HEK293 (cell line): ENCODE results near the gene TEDC2.

ENCODE experiments used
- CTCF ChIA-PET: fragments of 350-600 bp; formaldehyde crosslinking; extraction: SDS; loops from one replicate; lab custom pipeline; 2021; ENCODE audit warnings: antibody characterized with exemption; lab: Yijun Ruan, JAX
- POLR2A ChIA-PET: fragments of 300-600 bp; formaldehyde crosslinking; extraction: SDS; loops from one replicate; lab custom pipeline; 2020; ENCODE audit warnings: antibody characterized with exemption, inconsistent platforms; lab: Yijun Ruan, JAX
- H3K27ac ChIP-seq: fragments of 200-500 bp; sonication (Bioruptor generic); 2 replicates; pipeline ENCODE4 v1.5.1; 2014; ENCODE audit warnings: low read depth, low read length, control low read depth, inconsistent platforms; ENCODE audit errors: extremely low read depth
- H3K36me3 ChIP-seq, 2 experiments: fragments of 200-500 bp in 1 of 2; sonication (Bioruptor generic) in 1 of 2; 1 replicate in 1 of 2; 2 replicates in 1 of 2; pipeline ENCODE4 v1.5.1; 2014 to 2017; ENCODE audit warnings: inconsistent platforms in 2 of 2, low read length in 2 of 2; ENCODE audit not compliant: control insufficient read depth in 2 of 2, insufficient read depth in 1 of 2
- H3K4me1 ChIP-seq: fragments of 200-500 bp; sonication (Bioruptor generic); 2 replicates; pipeline ENCODE4 v1.5.1; 2014; ENCODE audit warnings: mild to moderate bottlenecking, low read length, inconsistent platforms; ENCODE audit not compliant: control insufficient read depth, insufficient read depth
- H3K4me3 ChIP-seq: 2 replicates; pipeline ENCODE4 v1.5.1; 2011; ENCODE audit warnings: low read depth, mild to moderate bottlenecking, control low read depth, low read length, moderate library complexity
- H3K9me3 ChIP-seq: fragments of 200-500 bp; sonication (Bioruptor generic); 2 replicates; pipeline ENCODE4 v1.5.1; 2014; ENCODE audit warnings: low read depth, low read length, inconsistent platforms; ENCODE audit not compliant: control insufficient read depth, insufficient read depth
- EGR2 ChIP-seq: fragments of 450-650 bp; formaldehyde crosslinking; IDR thresholded peaks from 2 replicates; pipeline ENCODE4 v1.5.1; 2016; ENCODE audit warnings: low read depth, missing biosample characterization, missing genetic modification characterization
- ELK4 ChIP-seq: IDR thresholded peaks from 2 replicates; pipeline ENCODE4 v1.6.1; 2011; ENCODE audit warnings: mild to moderate bottlenecking, low read depth, low read length, borderline replicate concordance
- GLIS2 ChIP-seq: fragments of 450-650 bp; formaldehyde crosslinking; IDR thresholded peaks from 2 replicates; pipeline ENCODE4 v1.5.1; 2016; ENCODE audit warnings: missing biosample characterization, missing genetic modification characterization
- HIC1 ChIP-seq: fragments of 450-650 bp; formaldehyde crosslinking; IDR thresholded peaks from 2 replicates; pipeline ENCODE4 v1.5.1; 2016; ENCODE audit warnings: missing biosample characterization, missing genetic modification characterization
- HOXD13 ChIP-seq: sonication (generic); formaldehyde crosslinking; IDR thresholded peaks from 2 replicates; pipeline ENCODE4 v1.8.0; 2022; ENCODE audit warnings: missing genetic modification reagents, borderline replicate concordance
- IKZF3 ChIP-seq: fragments of 450-650 bp; IDR thresholded peaks from 2 replicates; pipeline ENCODE4 v1.5.0; 2018; ENCODE audit warnings: missing biosample characterization, mild to moderate bottlenecking, missing genetic modification characterization, moderate library complexity
- INSM2 ChIP-seq: fragments of 450-650 bp; formaldehyde crosslinking; IDR thresholded peaks from 2 replicates; pipeline ENCODE4 v1.5.1; 2016; ENCODE audit warnings: missing biosample characterization, missing genetic modification characterization
- KLF1 ChIP-seq: fragments of 450-650 bp; formaldehyde crosslinking; IDR thresholded peaks from 2 replicates; pipeline ENCODE4 v1.5.1; 2016; ENCODE audit warnings: missing biosample characterization, missing genetic modification characterization
- KLF16 ChIP-seq: fragments of 450-650 bp; formaldehyde crosslinking; IDR thresholded peaks from 2 replicates; pipeline ENCODE4 v1.5.1; 2017; ENCODE audit warnings: missing biosample characterization, missing genetic modification characterization
- KLF9 ChIP-seq: fragments of 450-650 bp; formaldehyde crosslinking; IDR thresholded peaks from 2 replicates; pipeline ENCODE4 v1.5.1; 2016; ENCODE audit warnings: missing biosample characterization, missing genetic modification characterization, low read depth
- OVOL3 ChIP-seq: fragments of 450-650 bp; formaldehyde crosslinking; IDR thresholded peaks from 2 replicates; pipeline ENCODE4 v1.5.1; 2016; ENCODE audit warnings: missing biosample characterization, missing genetic modification characterization
- PRDM2 ChIP-seq: fragments of 450-650 bp; formaldehyde crosslinking; IDR thresholded peaks from 2 replicates; pipeline ENCODE4 v1.5.1; 2016; ENCODE audit warnings: missing biosample characterization, missing genetic modification characterization, borderline replicate concordance
- YY2 ChIP-seq: fragments of 450-650 bp; formaldehyde crosslinking; IDR thresholded peaks from 2 replicates; pipeline ENCODE4 v1.5.1; 2016; ENCODE audit warnings: missing biosample characterization, missing genetic modification characterization
- ZBTB8A ChIP-seq: fragments of 450-650 bp; formaldehyde crosslinking; IDR thresholded peaks from 2 replicates; pipeline ENCODE4 v1.5.1; 2016; ENCODE audit warnings: missing biosample characterization, missing genetic modification characterization
- ZFHX2 ChIP-seq: fragments of 450-650 bp; formaldehyde crosslinking; conservative IDR thresholded peaks from 2 replicates; pipeline ENCODE4 v1.5.1; 2016; ENCODE audit warnings: missing biosample characterization, missing genetic modification characterization
- ZFP37 ChIP-seq: fragments of 450-650 bp; formaldehyde crosslinking; IDR thresholded peaks from 2 replicates; pipeline ENCODE4 v1.5.1; 2016; ENCODE audit warnings: missing biosample characterization, missing genetic modification characterization
- ZNF114 ChIP-seq: fragments of 450-650 bp; formaldehyde crosslinking; IDR thresholded peaks from 2 replicates; pipeline ENCODE4 v1.5.0; 2017; ENCODE audit warnings: missing biosample characterization, missing genetic modification characterization
- ZNF24 ChIP-seq: fragments of 450-650 bp; formaldehyde crosslinking; IDR thresholded peaks from 2 replicates; pipeline ENCODE4 v1.5.1; 2016; ENCODE audit warnings: missing biosample characterization, missing genetic modification characterization
- ZNF292 ChIP-seq: fragments of 450-650 bp; formaldehyde crosslinking; IDR thresholded peaks from 2 replicates; pipeline ENCODE4 v1.5.1; 2016; ENCODE audit warnings: low read depth, missing biosample characterization, missing genetic modification characterization, borderline replicate concordance
- ZNF350 ChIP-seq: fragments of 450-650 bp; formaldehyde crosslinking; IDR thresholded peaks from 2 replicates; pipeline ENCODE4 v1.5.0; 2017; ENCODE audit warnings: missing biosample characterization, mild to moderate bottlenecking, missing genetic modification characterization
- ZNF600 ChIP-seq: fragments of 450-650 bp; formaldehyde crosslinking; IDR thresholded peaks from 2 replicates; pipeline ENCODE4 v1.5.1; 2016; ENCODE audit warnings: missing biosample characterization, missing genetic modification characterization
- ZNF621 ChIP-seq: fragments of 450-650 bp; formaldehyde crosslinking; IDR thresholded peaks from 2 replicates; pipeline ENCODE4 v1.5.1; 2017; ENCODE audit warnings: missing biosample characterization, missing genetic modification characterization
- ZNF654 ChIP-seq: fragments of 450-650 bp; formaldehyde crosslinking; IDR thresholded peaks from 2 replicates; pipeline ENCODE4 v1.5.1; 2016; ENCODE audit warnings: low read depth, missing biosample characterization, missing genetic modification characterization
- ZNF692 ChIP-seq: fragments of 450-650 bp; formaldehyde crosslinking; IDR thresholded peaks from 2 replicates; pipeline ENCODE4 v1.5.1; 2016; ENCODE audit warnings: missing biosample characterization, missing genetic modification characterization

The TEDC2 gene

GRCh38 chr16:2500918-2501750 lies 41.2 kb downstream of the TEDC2 start:
- ChIA-PET POLR2A (interaction anchor here (0.7 to 2.1 kb wide), 16 partner anchors 12 to 346 kb away, joined by 3 to 27 read pairs (median 5); partner anchors contain the start of genes AMDHD2, ATP6V0C, CCNF and DNASE1L2), CTCF (interaction anchor here (0.6 to 2.6 kb wide), 37 partner anchors 8 to 372 kb away, joined by 3 to 28 read pairs (median 4); partner anchors contain the start of genes ABCA3, ATP6V0C, CASKIN1 and CEMP1)
- H3K36me3 ChIP-seq = peaks cover 0 to 37% of the 10 kb centered on the region in 2 experiments; a peak in 1 of 3 replicates
- H3K4me3 ChIP-seq = peak overlapping the region; percentile 27
- H3K4me1 ChIP-seq = peaks cover 7% of the 10 kb centered on the region
- no peak overlapping the region for H3K27ac ChIP-seq
- no peaks in the 10 kb centered on the region for H3K9me3 ChIP-seq
- TF ChIP-seq YY2 (tag by site-specific recombination) (no peak), ZNF600 (tag by site-specific recombination) (peak; percentile 84), ZNF292 (tag by site-specific recombination) (no peak), OVOL3 (no peak), KLF16 (tag by site-specific recombination) (peak; percentile 66; the same call in 1 of the 2 replicates), INSM2 (tag by site-specific recombination) (peak; percentile 28; the same call in 1 of the 2 replicates), ZFP37 (tag by site-specific recombination) (no peak), KLF1 (tag by site-specific recombination) (peak; percentile 82), EGR2 (tag by site-specific recombination) (peak; percentile 60; the same call in 1 of the 2 replicates), ZNF692 (tag by site-specific recombination) (peak; percentile 94), ZNF24 (tag by site-specific recombination) (0 out of 2 replicates have a peak, but pooled peaks have one; percentile 21), PRDM2 (0 out of 2 replicates have a peak, but pooled peaks have one; percentile 38), ZNF654 (tag by site-specific recombination) (peak; percentile 91), HOXD13 (CRISPR knock-in tag) (no peak), ZBTB8A (tag by site-specific recombination) (peak; percentile 75), ZNF114 (tag by site-specific recombination) (no peak), ZNF350 (no peak), KLF9 (peak; percentile 64; the same call in 1 of the 2 replicates), IKZF3 (peak; percentile 43; the same call in 1 of the 2 replicates), ZNF621 (tag by site-specific recombination) (no peak), ELK4 (no peak), GLIS2 (tag by site-specific recombination) (peak; percentile 87), HIC1 (tag by site-specific recombination) (peak; percentile 77), ZFHX2 (tag by site-specific recombination) (peak; percentile 63)
